ENCODE data around the gene SLC4A5.
"Not testable (repeated sequence)": the region's sequence is repeated elsewhere in the genome, so short reads cannot be mapped to it uniquely, and the experiment has no call there.

The SLC4A5 gene

GRCh38 chr2:74232426-74232825 lies 110.8 kb downstream of the SLC4A5 start:
- no peak for DNase-seq (ENCODE audit: low read depth)
- no peak for TF ChIP-seq CTCF (IDR thresholded peaks at IDR 0.05; ENCODE audit: control insufficient read depth, insufficient read depth, low read depth, low read length, missing control alignments)
- no peak overlapping the region for H3K4me3 ChIP-seq (ENCODE audit: control insufficient read depth, low read depth, low read length)

GRCh38 chr2:74229865-74230264 lies 113.4 kb downstream of the SLC4A5 start:
- DNase-seq (ENCODE audit: low read depth); H3K4me3 ChIP-seq (ENCODE audit: control insufficient read depth, low read depth, low read length): not testable (repeated sequence)

DNA sequence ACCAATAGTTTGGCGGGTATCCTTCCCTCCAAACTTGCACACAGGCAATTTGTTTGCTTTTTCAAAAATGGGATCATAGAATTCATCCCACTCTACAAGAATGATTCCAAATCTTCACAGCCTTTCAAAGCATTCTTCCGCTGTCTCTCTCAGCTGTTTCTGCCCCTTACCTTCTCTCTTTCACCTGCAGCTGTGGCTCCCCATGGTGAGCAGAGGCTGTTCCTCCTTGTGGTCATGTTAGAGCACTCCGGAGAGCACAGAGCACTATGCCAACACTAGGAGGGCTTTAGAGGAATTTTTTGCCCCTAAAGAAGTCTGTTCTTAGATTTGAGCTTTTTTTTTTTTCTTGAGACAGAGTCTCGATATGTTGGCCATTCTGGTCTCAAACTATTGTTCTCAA lies 114.4 kb downstream of the SLC4A5 start:
- no peak for TF ChIP-seq CTCF (IDR thresholded peaks at IDR 0.05; ENCODE audit: control insufficient read depth, insufficient read depth, low read depth, low read length, missing control alignments)
- DNase-seq (ENCODE audit: low read depth) = no peak
- no peak overlapping the region for H3K4me3 ChIP-seq (ENCODE audit: control insufficient read depth, low read depth, low read length)

GRCh38 chr2:74227646-74228045 lies 115.6 kb downstream of the SLC4A5 start:
- DNase-seq (ENCODE audit: low read depth) = no peak
- H3K4me3 ChIP-seq (ENCODE audit: control insufficient read depth, low read depth, low read length) = no peak overlapping the region
- no peak for TF ChIP-seq CTCF (IDR thresholded peaks at IDR 0.05; ENCODE audit: control insufficient read depth, insufficient read depth, low read depth, low read length, missing control alignments)

GRCh38 chr2:74226648-74227213 lies 116.5 kb downstream of the SLC4A5 start:
- H3K4me3 ChIP-seq (ENCODE audit: control insufficient read depth, low read depth, low read length) = no peak overlapping the region
- DNase-seq (ENCODE audit: low read depth) = no peak
- TF ChIP-seq CTCF (IDR thresholded peaks at IDR 0.05; ENCODE audit: control insufficient read depth, insufficient read depth, low read depth, low read length, missing control alignments) = no peak

- TF ChIP-seq CTCF (IDR thresholded peaks at IDR 0.05; ENCODE audit: control insufficient read depth, insufficient read depth, low read depth, low read length, missing control alignments) = no peak
- DNase-seq (ENCODE audit: low read depth) = no peak
Measured at GRCh38 chr2:74225698-74226459, 117.3 kb downstream of the SLC4A5 start.

GRCh38 chr2:74223941-74224770 lies 119.1 kb downstream of the SLC4A5 start:
- DNase-seq (ENCODE audit: low read depth) = no peak
- no peak overlapping the region for H3K4me3 ChIP-seq (ENCODE audit: control insufficient read depth, low read depth, low read length)
- TF ChIP-seq CTCF (IDR thresholded peaks at IDR 0.05; ENCODE audit: control insufficient read depth, insufficient read depth, low read depth, low read length, missing control alignments) = no peak

More at GRCh38 chr2:74225698-74226459, 117.3 kb downstream of the SLC4A5 start:
- H3K4me3 ChIP-seq (ENCODE audit: control insufficient read depth, low read depth, low read length) = no peak overlapping the region

All from AG09309 (cell line).